LNCAP (cell line): ENCODE data around the gene RAB15.
A peak's percentile ranks its signal among the peaks of the same experiment; 100 is the strongest.

ENCODE experiments used
- CTCF ChIP-seq: fragments of 450-650 bp; IDR thresholded peaks from 2 replicates; pipeline ENCODE4 v1.5.1; 2017; ENCODE audit warnings: mild to moderate bottlenecking

The RAB15 gene

GRCh38 chr14:64912261-64912660 is 59.9 kb downstream of the RAB15 start:
- TF ChIP-seq CTCF = no peak

GRCh38 chr14:64910847-64911495 is 61.2 kb downstream of the RAB15 start:
- peak; percentile 78 for TF ChIP-seq CTCF

- no peak for TF ChIP-seq CTCF
Observed at GRCh38 chr14:64906022-64906421, 66.1 kb downstream of the RAB15 start.

GRCh38 chr14:64899958-64900357 is 72.2 kb downstream of the RAB15 start:
- no peak for TF ChIP-seq CTCF
